PC-3 (cell line): ENCODE results near the gene DLGAP1. TPM values are rescaled to one million over a fixed set of nuclear protein-coding genes. Genes with fewer than 3 reads are reported as not detected.
"Not testable (repeated sequence)": the region's sequence is repeated elsewhere in the genome, so short reads cannot be mapped to it uniquely, and the experiment has no call there.

Source experiments
- ATAC-seq: fragments of 200-7000 bp; cut with Tn5 transposase; 2 replicates; pipeline ENCODE4 v1.9.1; 2020; ENCODE audit warnings: mild to moderate bottlenecking, moderate library complexity
- BruUV-seq: library from RNA; stranded (reverse); fragments of 400-500 nt; replicated peaks from 2 replicates; lab custom pipeline; 2021; lab: Mats Ljungman, UMichigan
- CTCF ChIA-PET: fragments of 300-600 bp; sonication (Branson Sonifier 250); formaldehyde crosslinking; loops from one replicate; lab custom pipeline; 2022; ENCODE audit warnings: antibody characterized with exemption; lab: Charles Lee
- POLR2A ChIA-PET: fragments of 300-600 bp; sonication (Branson Sonifier 250); formaldehyde crosslinking; loops from one replicate; lab custom pipeline; 2022; ENCODE audit warnings: antibody characterized with exemption; ENCODE audit not compliant: unreplicated experiment; lab: Charles Lee
- DNase-seq: peaks from one replicate; pipeline ENCODE4 v3.0.0-alpha.2; 2015
- H2AFZ ChIP-seq: fragments of 300-600 bp; sonication (generic); 2 replicates; pipeline ENCODE4 v1.6.0; 2016; ENCODE audit warnings: antibody characterized with exemption, low read length
- H3F3A ChIP-seq: fragments of 300-600 bp; sonication (generic); one replicate; pipeline ENCODE4 v1.6.0; 2017; ENCODE audit warnings: antibody characterized with exemption, low read length, control low read depth, mild to moderate bottlenecking; ENCODE audit not compliant: unreplicated experiment
- H3K27ac ChIP-seq: fragments of 300-600 bp; sonication (generic); 2 replicates; pipeline ENCODE4 v1.5.1; 2016; ENCODE audit warnings: mild to moderate bottlenecking, low read length
- H3K27me3 ChIP-seq: fragments of 300-600 bp; sonication (generic); 2 replicates; pipeline ENCODE4 v1.6.1; 2016; ENCODE audit warnings: low read length, mixed read lengths
- H3K36me3 ChIP-seq: fragments of 300-600 bp; sonication (generic); 2 replicates; pipeline ENCODE4 v1.6.1; 2016; ENCODE audit warnings: low read depth, mixed run types, low read length, mixed read lengths
- H3K4me1 ChIP-seq: fragments of 300-600 bp; sonication (generic); 2 replicates; pipeline ENCODE4 v1.5.1; 2016; ENCODE audit warnings: low read length; ENCODE audit not compliant: insufficient read depth
- H3K4me2 ChIP-seq: fragments of 300-600 bp; sonication (generic); 2 replicates; pipeline ENCODE4 v1.6.0; 2016; ENCODE audit warnings: low read length
- H3K4me3 ChIP-seq: fragments of 300-600 bp; sonication (generic); 2 replicates; pipeline ENCODE4 v1.5.1; 2016; ENCODE audit warnings: mild to moderate bottlenecking, low read length, mixed read lengths
- H3K79me2 ChIP-seq: fragments of 300-600 bp; sonication (generic); 2 replicates; pipeline ENCODE4 v1.6.1; 2017; ENCODE audit warnings: low read length, mixed read lengths
- H3K9ac ChIP-seq: fragments of 300-600 bp; sonication (generic); 2 replicates; pipeline ENCODE4 v1.6.0; 2016; ENCODE audit warnings: mild to moderate bottlenecking, low read length
- H3K9me2 ChIP-seq: fragments of 300-600 bp; sonication (generic); replicated peaks from 2 replicates; pipeline ENCODE4 v1.6.1; 2016; ENCODE audit warnings: mixed run types, low read length, mixed read lengths
- H3K9me3 ChIP-seq: fragments of 300-600 bp; sonication (generic); 2 replicates; pipeline ENCODE4 v1.6.1; 2016; ENCODE audit warnings: low read length, mixed read lengths
- H4K20me1 ChIP-seq: fragments of 300-600 bp; sonication (generic); 2 replicates; pipeline ENCODE4 v1.6.1; 2016; ENCODE audit warnings: low read length, mixed read lengths
- EZH2 ChIP-seq: fragments of 300-600 bp; sonication (generic); IDR thresholded peaks from one replicate; pipeline ENCODE4 v1.6.1; 2017; ENCODE audit warnings: antibody characterized with exemption, mild to moderate bottlenecking, low read length; ENCODE audit not compliant: unreplicated experiment
- intact Hi-C: fragments of 100-400 bp; cut with micrococcal nuclease; formaldehyde crosslinking; loops from 2 replicates; pipeline ENCODE4 v1.9.0; 2023
- total RNA-seq: library from RNA; depleted of rRNA; stranded (reverse); fragments of >200 nt; gene quantifications from 2 replicates; pipeline ENCODE4 v1.2.3, GENCODE V29; 2014
- TF ChIP-seq, protein P1 (sequence below): fragments of 300-600 bp; sonication (generic); conservative IDR thresholded peaks from 2 replicates; pipeline ENCODE4 v1.5.1; 2017; ENCODE audit warnings: antibody characterized with exemption, low read depth, mild to moderate bottlenecking, low read length

DLGAP1 gene
- total RNA-seq, 1 experiment from 2014 or later: not detected

- ATAC-seq: peak; percentile 92
- peak overlapping the region; percentile 7; the same call in 1 of the 2 replicates for H3K4me2 ChIP-seq
- no peak overlapping the region for H3K4me3 ChIP-seq
- no TSS peak for BruUV-seq
- intact Hi-C loops: loop anchor here (1.0 kb wide), 2 partner anchors 167 to 295 kb away; no protein-coding TSS in a partner anchor
- H3K27ac ChIP-seq: no peak overlapping the region
- peak overlapping the region; percentile 33; the same call in 1 of the 2 replicates for H2AFZ ChIP-seq
- H3K27me3 ChIP-seq: peaks cover 21% of the 10 kb centered on the region
- no peaks in the 10 kb centered on the region for H3F3A ChIP-seq
- DNase-seq: peak; percentile 71
- no peaks in the 10 kb centered on the region for H3K79me2 ChIP-seq
- H3K36me3 ChIP-seq: no peaks in the 10 kb centered on the region
- no peaks in the 10 kb centered on the region for H3K9me3 ChIP-seq
- ChIA-PET CTCF (interaction anchor here (0.6 to 1.1 kb wide), 3 partner anchors 25 to 166 kb away, joined by 3 to 4 read pairs (median 4); no protein-coding TSS in a partner anchor), POLR2A (no interaction called here)
- H3K9ac ChIP-seq: no peak overlapping the region
- TF ChIP-seq, protein P1, sequence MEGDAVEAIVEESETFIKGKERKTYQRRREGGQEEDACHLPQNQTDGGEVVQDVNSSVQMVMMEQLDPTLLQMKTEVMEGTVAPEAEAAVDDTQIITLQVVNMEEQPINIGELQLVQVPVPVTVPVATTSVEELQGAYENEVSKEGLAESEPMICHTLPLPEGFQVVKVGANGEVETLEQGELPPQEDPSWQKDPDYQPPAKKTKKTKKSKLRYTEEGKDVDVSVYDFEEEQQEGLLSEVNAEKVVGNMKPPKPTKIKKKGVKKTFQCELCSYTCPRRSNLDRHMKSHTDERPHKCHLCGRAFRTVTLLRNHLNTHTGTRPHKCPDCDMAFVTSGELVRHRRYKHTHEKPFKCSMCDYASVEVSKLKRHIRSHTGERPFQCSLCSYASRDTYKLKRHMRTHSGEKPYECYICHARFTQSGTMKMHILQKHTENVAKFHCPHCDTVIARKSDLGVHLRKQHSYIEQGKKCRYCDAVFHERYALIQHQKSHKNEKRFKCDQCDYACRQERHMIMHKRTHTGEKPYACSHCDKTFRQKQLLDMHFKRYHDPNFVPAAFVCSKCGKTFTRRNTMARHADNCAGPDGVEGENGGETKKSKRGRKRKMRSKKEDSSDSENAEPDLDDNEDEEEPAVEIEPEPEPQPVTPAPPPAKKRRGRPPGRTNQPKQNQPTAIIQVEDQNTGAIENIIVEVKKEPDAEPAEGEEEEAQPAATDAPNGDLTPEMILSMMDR: peak; percentile 92
- no peak for TF ChIP-seq EZH2
- H3K9me2 ChIP-seq: no peaks in the 10 kb centered on the region
- no peaks in the 10 kb centered on the region for H3K4me1 ChIP-seq
- no peaks in the 10 kb centered on the region for H4K20me1 ChIP-seq
Measured at GRCh38 chr18:3703732-3704176, 751.4 kb downstream of the DLGAP1 start.

DNA sequence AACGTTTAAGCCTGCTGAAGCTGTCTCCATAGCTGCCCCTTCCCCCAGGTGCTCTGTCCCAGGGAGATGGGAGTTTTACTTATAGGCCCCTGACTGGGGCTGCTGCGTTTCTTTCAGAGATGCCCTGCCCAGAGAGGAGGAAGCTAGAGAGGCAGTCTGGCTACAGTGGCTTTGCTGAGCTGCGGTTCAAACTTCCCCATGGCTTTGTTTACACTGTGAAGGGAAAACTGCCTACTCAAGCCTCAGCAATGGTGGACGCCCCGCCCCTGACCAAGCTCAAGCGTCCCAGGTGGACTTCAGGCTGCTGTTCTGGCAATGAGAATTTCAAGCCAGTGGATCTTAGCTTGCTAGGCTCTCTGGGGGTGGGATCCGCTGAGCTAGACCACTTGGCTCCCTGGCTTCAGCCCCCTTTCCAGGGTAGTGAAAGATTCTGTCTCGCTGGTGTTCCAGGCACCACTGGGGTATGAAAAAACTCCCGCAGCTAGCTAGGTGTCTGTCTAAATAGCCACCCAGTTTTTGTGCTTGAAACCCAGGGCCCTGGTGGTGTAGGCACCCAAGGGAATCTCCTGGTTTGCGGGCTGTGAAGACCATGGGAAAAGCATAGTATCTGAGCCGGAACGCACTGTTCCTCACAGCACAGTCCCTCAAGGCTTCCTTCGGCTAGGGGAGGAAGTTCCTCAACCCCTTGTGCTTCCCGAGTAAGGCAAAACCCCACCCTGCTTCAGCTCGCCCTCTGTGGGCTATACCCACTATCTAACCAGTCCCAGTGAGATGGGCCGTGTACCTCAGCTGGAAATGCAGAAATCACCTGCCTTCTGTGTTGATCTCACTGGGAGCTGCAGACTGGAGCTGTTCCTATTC is 755.2 kb downstream of the DLGAP1 start:
- H3K4me2 ChIP-seq, H3K9me2 ChIP-seq, H4K20me1 ChIP-seq, DNase-seq, H3K4me1 ChIP-seq, H3K79me2 ChIP-seq, H3K36me3 ChIP-seq, BruUV-seq, H3F3A ChIP-seq, H3K27ac ChIP-seq, H2AFZ ChIP-seq, CTCF ChIA-PET, POLR2A ChIA-PET, H3K9ac ChIP-seq, H3K4me3 ChIP-seq, H3K9me3 ChIP-seq, intact Hi-C loops, ATAC-seq, H3K27me3 ChIP-seq: not testable (repeated sequence)

- H3K9me2 ChIP-seq, ATAC-seq, H2AFZ ChIP-seq, H3K4me1 ChIP-seq, CTCF ChIA-PET, H3K27ac ChIP-seq, H3F3A ChIP-seq, H3K27me3 ChIP-seq, H3K4me3 ChIP-seq, H3K9ac ChIP-seq, intact Hi-C loops, H3K4me2 ChIP-seq, POLR2A ChIA-PET, BruUV-seq, H3K79me2 ChIP-seq, H3K9me3 ChIP-seq, H4K20me1 ChIP-seq, H3K36me3 ChIP-seq, DNase-seq: not testable (repeated sequence)
Measured at GRCh38 chr18:3694030-3694778, 760.9 kb downstream of the DLGAP1 start.
